ENCODE measurements around the gene JSRP1.

- TF ChIP-seq EP300 (IDR thresholded peaks at IDR 0.05) (no peak), POLR2A (IDR thresholded peaks at IDR 0.05) (no peak)
These were observed 39.6 kb downstream of the JSRP1 start for GRCh38 chr19:2216361-2217225.
